Left ventricle myocardium inferior (tissue), 1 donor: ENCODE results near the gene GBP7. TPM values are rescaled to one million over a fixed set of nuclear protein-coding genes. Genes with fewer than 3 reads are reported as not detected.

ENCODE experiments used
- DNase-seq: peaks from one replicate; pipeline ENCODE4 v3.0.0-alpha.2; 2020
- H3K27ac ChIP-seq: fragments of 200-600 bp; replicated peaks from 2 replicates; pipeline ENCODE4 v1.8.0; 2021
- H3K27me3 ChIP-seq: fragments of 200-600 bp; 2 replicates; pipeline ENCODE4 v1.8.0; 2021; ENCODE audit warnings: low read depth
- H3K36me3 ChIP-seq: fragments of 200-600 bp; 2 replicates; pipeline ENCODE4 v1.8.0; 2021
- H3K4me1 ChIP-seq: fragments of 200-600 bp; 2 replicates; pipeline ENCODE4 v1.8.0; 2021
- H3K4me3 ChIP-seq: fragments of 200-600 bp; 2 replicates; pipeline ENCODE4 v1.8.0; 2021; ENCODE audit warnings: mild to moderate bottlenecking, moderate library complexity
- H3K9me3 ChIP-seq: fragments of 200-600 bp; replicated peaks from 2 replicates; pipeline ENCODE4 v1.8.0; 2021
- CTCF ChIP-seq: fragments of 200-600 bp; IDR thresholded peaks from 2 replicates; pipeline ENCODE4 v1.8.0; 2021; ENCODE audit warnings: antibody characterized with exemption, mild to moderate bottlenecking, borderline replicate concordance
- intact Hi-C: fragments of 100-400 bp; cut with micrococcal nuclease; formaldehyde crosslinking; loops from one replicate; pipeline ENCODE4 v1.11.0; 2022
- total RNA-seq: library from RNA; stranded (reverse); fragmentation: NEBNext Ultra II Directional; extraction: Animal tissue kit (Norgen Biotek cat#: 25700); gene quantifications from one replicate; pipeline ENCODE4 v1.2.1, GENCODE V29; 2021
- donor health status: DM: no; HTN: yes; CAD: no; lungs with severe emphysema.

Gene GBP7
- total RNA-seq, 1 donor from 2014 or later: 0.11 TPM

GRCh38 chr1:89179343-89179742 is 3.5 kb upstream of the GBP7 start:
- H3K4me1 ChIP-seq: no peaks in the 10 kb centered on the region
- no peak overlapping the region for H3K27ac ChIP-seq
- no peak for DNase-seq
- no peak for TF ChIP-seq CTCF
- intact Hi-C loops: no loop called here
- H3K36me3 ChIP-seq: peaks cover 18% of the 10 kb centered on the region
- H3K27me3 ChIP-seq: no peaks in the 10 kb centered on the region
- H3K9me3 ChIP-seq: peaks cover 12% of the 10 kb centered on the region
- H3K4me3 ChIP-seq: no peak overlapping the region

GRCh38 chr1:89176971-89177370 is 1.2 kb upstream of the GBP7 start:
- TF ChIP-seq CTCF: no peak
- intact Hi-C loops: no loop called here
- no peak for DNase-seq
- Histone ChIP-seq H3K36me3 (no peaks in the 10 kb centered on the region), H3K4me1 (no peaks in the 10 kb centered on the region), H3K4me3 (no peak overlapping the region), H3K27me3 (no peaks in the 10 kb centered on the region), H3K27ac (no peak overlapping the region), H3K9me3 (no peaks in the 10 kb centered on the region)

GRCh38 chr1:89174491-89174890 is 1.3 kb downstream of the GBP7 start:
- Histone ChIP-seq H3K27me3 (no peaks in the 10 kb centered on the region), H3K27ac (no peak overlapping the region), H3K4me1 (no peaks in the 10 kb centered on the region), H3K4me3 (no peak overlapping the region), H3K36me3 (no peaks in the 10 kb centered on the region), H3K9me3 (no peaks in the 10 kb centered on the region)
- DNase-seq: no peak
- no peak for TF ChIP-seq CTCF
- intact Hi-C loops: no loop called here

GRCh38 chr1:89172468-89173143 is 3.2 kb downstream of the GBP7 start:
- intact Hi-C loops: no loop called here
- no peaks in the 10 kb centered on the region for H3K27me3 ChIP-seq
- no peak for DNase-seq
- H3K27ac ChIP-seq: no peak overlapping the region
- H3K4me3 ChIP-seq: no peak overlapping the region
- TF ChIP-seq CTCF: no peak
- H3K36me3 ChIP-seq: no peaks in the 10 kb centered on the region
- no peaks in the 10 kb centered on the region for H3K9me3 ChIP-seq
- H3K4me1 ChIP-seq: no peaks in the 10 kb centered on the region

- DNase-seq: no peak
- no peak for TF ChIP-seq CTCF
- H3K27me3 ChIP-seq: no peaks in the 10 kb centered on the region
- no peaks in the 10 kb centered on the region for H3K4me1 ChIP-seq
- no peak overlapping the region for H3K27ac ChIP-seq
- no peak overlapping the region for H3K4me3 ChIP-seq
- no peaks in the 10 kb centered on the region for H3K36me3 ChIP-seq
- intact Hi-C loops: no loop called here
- H3K9me3 ChIP-seq: no peaks in the 10 kb centered on the region
Measured at GRCh38 chr1:89171067-89171438, 4.8 kb downstream of the GBP7 start.
